ENCODE measurements around the gene AGPS.
A peak's percentile ranks its signal among the peaks of the same experiment; 100 is the strongest.
"Not testable (repeated sequence)": the region's sequence is repeated elsewhere in the genome, so short reads cannot be mapped to it uniquely, and the experiment has no call there.

AGPS gene

GRCh38 chr2:177362499-177362898, 30.1 kb upstream of the AGPS start:
- H3K4me3 Mint-ChIP-seq, result no peak overlapping the region
- no peaks in the 10 kb centered on the region for H3K27me3 Mint-ChIP-seq
- H3K4me1 Mint-ChIP-seq (ENCODE audit: low read depth), result no peaks in the 10 kb centered on the region
- H3K27ac Mint-ChIP-seq, result no peak overlapping the region
- no peaks in the 10 kb centered on the region for H3K9me3 Mint-ChIP-seq
- H3K36me3 Mint-ChIP-seq (ENCODE audit: low read depth), result no peaks in the 10 kb centered on the region
- DNase-seq, result no peak

- DNase-seq, result no peak
- Mint-ChIP-seq H3K36me3 (ENCODE audit: low read depth) (no peaks in the 10 kb centered on the region), H3K4me1 (ENCODE audit: low read depth) (no peaks in the 10 kb centered on the region), H3K27ac (no peak overlapping the region), H3K27me3 (no peaks in the 10 kb centered on the region), H3K9me3 (no peaks in the 10 kb centered on the region), H3K4me3 (no peak overlapping the region)
Measured at GRCh38 chr2:177363332-177363731, 29.2 kb upstream of the AGPS start.

- not testable (repeated sequence) for H3K36me3 Mint-ChIP-seq (ENCODE audit: low read depth); H3K27me3 Mint-ChIP-seq; DNase-seq; H3K4me1 Mint-ChIP-seq (ENCODE audit: low read depth); H3K4me3 Mint-ChIP-seq; H3K27ac Mint-ChIP-seq
- peaks cover 18% of the 10 kb centered on the region for H3K9me3 Mint-ChIP-seq
Measured at GRCh38 chr2:177365764-177366163, 26.8 kb upstream of the AGPS start.

GRCh38 chr2:177368023-177368422, 24.6 kb upstream of the AGPS start:
- not testable (repeated sequence) for H3K4me1 Mint-ChIP-seq (ENCODE audit: low read depth); H3K36me3 Mint-ChIP-seq (ENCODE audit: low read depth); H3K27ac Mint-ChIP-seq; DNase-seq; H3K4me3 Mint-ChIP-seq; H3K27me3 Mint-ChIP-seq
- peaks cover 38% of the 10 kb centered on the region for H3K9me3 Mint-ChIP-seq

- Mint-ChIP-seq H3K36me3 (ENCODE audit: low read depth) (peaks cover 31% of the 10 kb centered on the region), H3K27ac (no peak overlapping the region), H3K9me3 (no peaks in the 10 kb centered on the region), H3K27me3 (no peaks in the 10 kb centered on the region), H3K4me1 (ENCODE audit: low read depth) (no peaks in the 10 kb centered on the region), H3K4me3 (no peak overlapping the region)
- no peak for DNase-seq
Measured at GRCh38 chr2:177379354-177379753, 13.2 kb upstream of the AGPS start.

- Mint-ChIP-seq H3K4me1 (ENCODE audit: low read depth) (no peaks in the 10 kb centered on the region), H3K27ac (no peak overlapping the region), H3K9me3 (no peaks in the 10 kb centered on the region), H3K36me3 (ENCODE audit: low read depth) (peaks cover 31% of the 10 kb centered on the region), H3K27me3 (no peaks in the 10 kb centered on the region), H3K4me3 (no peak overlapping the region)
- no peak for DNase-seq
Measured at GRCh38 chr2:177380181-177380580, 12.4 kb upstream of the AGPS start.

- Mint-ChIP-seq H3K9me3 (no peaks in the 10 kb centered on the region), H3K36me3 (ENCODE audit: low read depth) (peaks cover 29% of the 10 kb centered on the region), H3K4me3 (no peak overlapping the region), H3K27me3 (no peaks in the 10 kb centered on the region), H3K4me1 (ENCODE audit: low read depth) (peaks cover 3% of the 10 kb centered on the region), H3K27ac (no peak overlapping the region)
- no peak for DNase-seq
Measured at GRCh38 chr2:177383935-177384334, 8.6 kb upstream of the AGPS start.

GRCh38 chr2:177385151-177385550, 7.4 kb upstream of the AGPS start:
- H3K4me3 Mint-ChIP-seq, result no peak overlapping the region
- no peaks in the 10 kb centered on the region for H3K9me3 Mint-ChIP-seq
- no peaks in the 10 kb centered on the region for H3K27me3 Mint-ChIP-seq
- DNase-seq, result no peak
- H3K36me3 Mint-ChIP-seq (ENCODE audit: low read depth), result peaks cover 28% of the 10 kb centered on the region
- peaks cover 7% of the 10 kb centered on the region for H3K4me1 Mint-ChIP-seq (ENCODE audit: low read depth)
- H3K27ac Mint-ChIP-seq, result no peak overlapping the region

- Mint-ChIP-seq H3K4me3 (peak overlapping the region; percentile 94), H3K27ac (peak overlapping the region; percentile 93), H3K27me3 (no peaks in the 10 kb centered on the region), H3K9me3 (no peaks in the 10 kb centered on the region), H3K4me1 (ENCODE audit: low read depth) (peaks cover 56% of the 10 kb centered on the region), H3K36me3 (ENCODE audit: low read depth) (peaks cover 54% of the 10 kb centered on the region)
- DNase-seq, result no peak
Measured at GRCh38 chr2:177391822-177392372, 676 bp upstream of the AGPS start.

- DNase-seq, result peak; percentile 33
- H3K4me3 Mint-ChIP-seq, result peak overlapping the region; percentile 94
- H3K9me3 Mint-ChIP-seq, result no peaks in the 10 kb centered on the region
- no peaks in the 10 kb centered on the region for H3K27me3 Mint-ChIP-seq
- peaks cover 65% of the 10 kb centered on the region for H3K36me3 Mint-ChIP-seq (ENCODE audit: low read depth)
- H3K27ac Mint-ChIP-seq, result peak overlapping the region; percentile 93
- peaks cover 68% of the 10 kb centered on the region for H3K4me1 Mint-ChIP-seq (ENCODE audit: low read depth)
Measured at GRCh38 chr2:177393203-177393755, 706 bp downstream of the AGPS start.

- DNase-seq, result no peak
- Mint-ChIP-seq H3K27ac (peak overlapping the region; percentile 93), H3K9me3 (no peaks in the 10 kb centered on the region), H3K4me1 (ENCODE audit: low read depth) (peaks cover 75% of the 10 kb centered on the region), H3K36me3 (ENCODE audit: low read depth) (peaks cover 64% of the 10 kb centered on the region), H3K27me3 (no peaks in the 10 kb centered on the region), H3K4me3 (peak overlapping the region; percentile 94)
Measured at GRCh38 chr2:177393824-177394593, 1.4 kb downstream of the AGPS start.

GRCh38 chr2:177394594-177394973, 2.0 kb downstream of the AGPS start:
- H3K36me3 Mint-ChIP-seq (ENCODE audit: low read depth), result peaks cover 64% of the 10 kb centered on the region
- H3K4me1 Mint-ChIP-seq (ENCODE audit: low read depth), result peaks cover 79% of the 10 kb centered on the region
- H3K4me3 Mint-ChIP-seq, result peak overlapping the region; percentile 94
- no peak overlapping the region for H3K27ac Mint-ChIP-seq
- no peaks in the 10 kb centered on the region for H3K27me3 Mint-ChIP-seq
- DNase-seq, result no peak
- no peaks in the 10 kb centered on the region for H3K9me3 Mint-ChIP-seq

GRCh38 chr2:177395351-177396065, 2.9 kb downstream of the AGPS start:
- Mint-ChIP-seq H3K4me1 (ENCODE audit: low read depth) (peaks cover 78% of the 10 kb centered on the region), H3K36me3 (ENCODE audit: low read depth) (peaks cover 54% of the 10 kb centered on the region), H3K27ac (no peak overlapping the region), H3K9me3 (no peaks in the 10 kb centered on the region), H3K4me3 (no peak overlapping the region), H3K27me3 (no peaks in the 10 kb centered on the region)
- no peak for DNase-seq

- H3K9me3 Mint-ChIP-seq, result no peaks in the 10 kb centered on the region
- H3K36me3 Mint-ChIP-seq (ENCODE audit: low read depth), result peaks cover 51% of the 10 kb centered on the region
- peaks cover 77% of the 10 kb centered on the region for H3K4me1 Mint-ChIP-seq (ENCODE audit: low read depth)
- peak overlapping the region; percentile 13 for H3K27ac Mint-ChIP-seq
- no peak overlapping the region for H3K4me3 Mint-ChIP-seq
- no peaks in the 10 kb centered on the region for H3K27me3 Mint-ChIP-seq
- DNase-seq, result no peak
Measured at GRCh38 chr2:177396703-177397460, 4.3 kb downstream of the AGPS start.

All from activated T-cell treated with anti-CD3 and anti-CD28 coated beads, Interleukin-2, amount 50 U/mL, for 24 hours (primary cell).